SK-N-SH (cell line): ENCODE results near the gene GOPC. TPM values are rescaled to one million over a fixed set of nuclear protein-coding genes. Genes with fewer than 3 reads are reported as not detected.

Experiments used
- CTCF ChIA-PET: fragments of 300-600, 350-600 bp; formaldehyde crosslinking; extraction: SDS; loops from one replicate; lab custom pipeline; 2021; lab: Yijun Ruan, JAX
- POLR2A ChIA-PET: fragments of 350-600 bp; sonication (Branson Sonifier 250); formaldehyde crosslinking; extraction: SDS; loops from one replicate; lab custom pipeline; 2020; ENCODE audit warnings: antibody characterized with exemption, inconsistent platforms; lab: Yijun Ruan, JAX
- DNase-seq: peaks from one replicate; pipeline ENCODE4 v3.0.0; 2012
- H2AFZ ChIP-seq: fragments of 200-600 bp; sonication (generic); 2 replicates; pipeline ENCODE4 v1.8.1; 2016; ENCODE audit warnings: antibody characterized with exemption, mild to moderate bottlenecking, low read depth
- H3F3A ChIP-seq: fragments of 200-600 bp; sonication (generic); replicated peaks from 2 replicates; pipeline ENCODE3; 2016; ENCODE audit warnings: antibody characterized with exemption, mild to moderate bottlenecking; ENCODE audit not compliant: insufficient read depth
- H3K27ac ChIP-seq, 2 experiments: fragments of 200-500 bp in 1 of 2; fragments of 200-600 bp in 1 of 2; sonication (Bioruptor generic) in 1 of 2; sonication (generic), shearing (Covaris generic) in 1 of 2; 2 replicates each; pipeline versions ENCODE4 v1.5.1 to v1.6.1; 2014 to 2016; ENCODE audit warnings: low read depth in 2 of 2, inconsistent platforms in 1 of 2, low read length in 1 of 2, mild to moderate bottlenecking in 1 of 2, mixed read lengths in 1 of 2
- H3K27me3 ChIP-seq: fragments of 200-600 bp; sonication (generic), shearing (Covaris generic); 2 replicates; pipeline ENCODE4 v1.6.1; 2016; ENCODE audit warnings: mixed run types; ENCODE audit not compliant: insufficient read depth
- H3K36me3 ChIP-seq, 2 experiments: fragments of 200-500 bp in 1 of 2; fragments of 200-600 bp in 1 of 2; sonication (Bioruptor generic) in 1 of 2; sonication (generic) in 1 of 2; replicated peaks in 1 of 2; 2 replicates each; pipeline versions ENCODE3 to v1.5.1; 2014 to 2016; ENCODE audit warnings: low read length in 1 of 2, mild to moderate bottlenecking in 1 of 2; ENCODE audit not compliant: insufficient read depth in 2 of 2, control insufficient read depth in 1 of 2
- H3K4me1 ChIP-seq, 2 experiments: fragments of 200-500 bp in 1 of 2; fragments of 200-600 bp in 1 of 2; sonication (Bioruptor generic) in 1 of 2; sonication (generic), shearing (Covaris generic) in 1 of 2; 2 replicates each; pipeline versions ENCODE4 v1.5.1 to v1.6.1; 2014 to 2016; ENCODE audit warnings: low read depth in 1 of 2, low read length in 1 of 2, mixed run types in 1 of 2; ENCODE audit not compliant: insufficient read depth in 2 of 2, control insufficient read depth in 1 of 2
- H3K4me2 ChIP-seq: fragments of 200-600 bp; sonication (generic), shearing (Covaris generic); 2 replicates; pipeline ENCODE4 v1.6.1; 2017; ENCODE audit warnings: mixed run types
- H3K4me3 ChIP-seq, 2 experiments: fragments of 200-500 bp in 1 of 2; fragments of 200-600 bp in 1 of 2; sonication (Bioruptor generic) in 1 of 2; sonication (generic), shearing (Covaris generic) in 1 of 2; 2 replicates each; pipeline versions ENCODE4 v1.5.1 to v1.8.1; 2014 to 2016; ENCODE audit warnings: low read depth in 2 of 2, inconsistent platforms in 1 of 2, low read length in 1 of 2, mild to moderate bottlenecking in 1 of 2, mixed read lengths in 1 of 2, moderate library complexity in 1 of 2
- H3K79me2 ChIP-seq: fragments of 200-600 bp; sonication (generic); 2 replicates; pipeline ENCODE4 v1.8.1; 2017; ENCODE audit warnings: mild to moderate bottlenecking; ENCODE audit not compliant: insufficient read depth
- H3K9ac ChIP-seq: fragments of 200-600 bp; sonication (generic); 2 replicates; pipeline ENCODE4 v1.6.1; 2017; ENCODE audit warnings: mixed run types
- H3K9me2 ChIP-seq: fragments of 200-600 bp; sonication (generic); 2 replicates; pipeline ENCODE4 v1.6.1; 2017; ENCODE audit warnings: mixed run types
- H3K9me3 ChIP-seq: fragments of 200-600 bp; sonication (generic); 2 replicates; pipeline ENCODE4 v1.6.1; 2017; ENCODE audit warnings: mixed run types, mild to moderate bottlenecking, moderate library complexity
- H4K20me1 ChIP-seq: fragments of 200-600 bp; sonication (generic); 2 replicates; pipeline ENCODE4 v1.6.1; 2017; ENCODE audit warnings: mild to moderate bottlenecking, mixed run types; ENCODE audit not compliant: insufficient read depth
- CHD2 ChIP-seq: fragments of 150-350 bp; IDR thresholded peaks from 2 replicates; pipeline ENCODE4 v1.6.1; 2018; ENCODE audit warnings: low read length; ENCODE audit not compliant: partially characterized antibody
- CTCF ChIP-seq: fragments of 200-600 bp; sonication (generic); IDR thresholded peaks from 2 replicates; pipeline ENCODE4 v1.6.1; 2017; ENCODE audit warnings: antibody characterized with exemption, mild to moderate bottlenecking, moderate library complexity
- EZH2phosphoT487 ChIP-seq: fragments of 200-600 bp; sonication (generic); IDR thresholded peaks from 2 replicates; pipeline ENCODE4 v1.6.1; 2017; ENCODE audit warnings: low read depth, mixed run types, mild to moderate bottlenecking, antibody characterized with exemption, moderate library complexity, borderline replicate concordance
- FOSL2 ChIP-seq: IDR thresholded peaks from 2 replicates; pipeline ENCODE4 v1.4.0; 2012; ENCODE audit warnings: low read depth, mild to moderate bottlenecking, moderate library complexity, borderline replicate concordance
- FOXJ3 ChIP-seq: sonication (generic); formaldehyde crosslinking; IDR thresholded peaks from 2 replicates; pipeline ENCODE4 v1.5.1; 2020; ENCODE audit warnings: mild to moderate bottlenecking, missing genetic modification reagents
- FOXM1 ChIP-seq: IDR thresholded peaks from 2 replicates; pipeline ENCODE4 v1.4.0; 2012; ENCODE audit warnings: low read depth, mild to moderate bottlenecking
- GATA2 ChIP-seq: sonication (generic); formaldehyde crosslinking; IDR thresholded peaks from 2 replicates; pipeline ENCODE4 v1.5.0; 2020; ENCODE audit warnings: mild to moderate bottlenecking, missing genetic modification reagents
- JUND ChIP-seq: IDR thresholded peaks from 2 replicates; pipeline ENCODE4 v1.4.0; 2012
- MEF2A ChIP-seq: IDR thresholded peaks from 2 replicates; pipeline ENCODE4 v1.4.0; 2012; ENCODE audit warnings: low read depth, borderline replicate concordance
- MXI1 ChIP-seq: IDR thresholded peaks from 2 replicates; pipeline ENCODE4 v1.6.1; 2012; ENCODE audit warnings: mild to moderate bottlenecking, low read depth, low read length, improper control_type of control experiment
- NFIC ChIP-seq: IDR thresholded peaks from 2 replicates; pipeline ENCODE4 v1.4.0; 2012; ENCODE audit warnings: borderline replicate concordance
- NRF1 ChIP-seq: IDR thresholded peaks from 2 replicates; pipeline ENCODE4 v1.6.1; 2012; ENCODE audit warnings: low read depth, mild to moderate bottlenecking, low read length
- RCOR1 ChIP-seq: fragments of 150-350 bp; IDR thresholded peaks from 2 replicates; pipeline ENCODE4 v1.6.1; 2017; ENCODE audit warnings: antibody characterized with exemption, low read length
- RFX5 ChIP-seq: IDR thresholded peaks from 2 replicates; pipeline ENCODE4 v1.6.1; 2012; ENCODE audit warnings: mild to moderate bottlenecking, improper control_type of control experiment, low read length
- SIN3A ChIP-seq: IDR thresholded peaks from 2 replicates; pipeline ENCODE4 v1.6.1; 2012; ENCODE audit warnings: low read depth, mild to moderate bottlenecking, low read length, moderate library complexity, borderline replicate concordance
- SMC3 ChIP-seq: IDR thresholded peaks from 2 replicates; pipeline ENCODE4 v1.6.1; 2012; ENCODE audit warnings: low read depth, low read length, improper control_type of control experiment
- TCF12 ChIP-seq: IDR thresholded peaks from 2 replicates; pipeline ENCODE4 v1.4.0; 2012
- USF2 ChIP-seq: fragments of 150-350 bp; IDR thresholded peaks from 2 replicates; pipeline ENCODE4 v1.6.1; 2017; ENCODE audit warnings: antibody characterized with exemption, low read length, low read depth, borderline replicate concordance
- YY1 ChIP-seq: IDR thresholded peaks from 2 replicates; pipeline ENCODE4 v1.4.0; 2012; ENCODE audit warnings: low read depth, mild to moderate bottlenecking
- WGBS: methylation state at CpG from one replicate; pipeline ENCODE4 v1.1.6; 2017; ENCODE audit warnings: low lambda C conversion rate; 5-methylcytosine and 5-hydroxymethylcytosine counted together
- polyA plus RNA-seq, 3 experiments: library from polyadenylated mRNA; depleted of rRNA; stranded (reverse); fragments of >200 nt; gene quantifications; 2 replicates each; pipeline ENCODE4 v1.2.3, GENCODE V29; 2012

GOPC gene
- polyA plus RNA-seq, 1 of the 3 experiments (the other 2 are of a cell fraction), result 20.8 TPM

GRCh38 chr6:117592983-117593759 is 9.1 kb downstream of the GOPC start:
- Histone ChIP-seq H2AFZ (no peak overlapping the region), H3K9ac (no peak overlapping the region), H3K9me3 (no peaks in the 10 kb centered on the region), H3K36me3 (peaks cover 18 to 56% of the 10 kb centered on the region in 2 experiments), H3K9me2 (no peaks in the 10 kb centered on the region), H3K27me3 (no peaks in the 10 kb centered on the region), H3K27ac (no peak overlapping the region), H3K4me3 (no peak overlapping the region), H3F3A (peaks cover 4% of the 10 kb centered on the region), H3K79me2 (peaks cover 98% of the 10 kb centered on the region), H3K4me1 (no peaks in the 10 kb centered on the region), H4K20me1 (peaks cover 53% of the 10 kb centered on the region), H3K4me2 (no peak overlapping the region)
- DNase-seq, result no peak
- TF ChIP-seq SIN3A (no peak), NRF1 (no peak), CTCF (no peak), FOXM1 (no peak), TCF12 (no peak), RFX5 (no peak), JUND (no peak), USF2 (no peak), MXI1 (no peak), RCOR1 (no peak), NFIC (no peak), EZH2phosphoT487 (no peak), SMC3 (no peak), MEF2A (no peak), YY1 (no peak), FOXJ3 (no peak), GATA2 (CRISPR knock-in tag) (no peak), CHD2 (no peak), FOSL2 (no peak)
- POLR2A ChIA-PET, result no interaction called here
- WGBS, result 64% methylated on average over 3 of the region's 3 CpGs
- CTCF ChIA-PET, result interaction anchor here (0.9 to 1.6 kb wide), 2 partner anchors 17 to 143 kb away, joined by 3 to 6 read pairs; no protein-coding TSS in a partner anchor
